SJSA1 (cell line): Measurements from ENCODE around the gene GPR150. TPM values are rescaled to one million over a fixed set of nuclear protein-coding genes. Genes with fewer than 3 reads are reported as not detected.

ENCODE experiments used
- DNase-seq, 2 experiments: peaks; one replicate each; pipeline ENCODE4 v3.0.0-alpha.2; 2015 to 2020; ENCODE audit warnings: low spot score in 2 of 2, low read depth in 1 of 2
- H3K27ac ChIP-seq: fragments of 250-450 bp; sonication (Bioruptor Pico); 2 replicates; pipeline ENCODE4 v1.5.1; 2020; ENCODE audit warnings: mild to moderate bottlenecking, moderate library complexity
- H3K27me3 ChIP-seq: fragments of 250-450 bp; sonication (Bioruptor Pico); replicated peaks from 2 replicates; pipeline ENCODE4 v1.5.1; 2020; ENCODE audit warnings: mild to moderate bottlenecking, moderate library complexity
- H3K36me3 ChIP-seq: fragments of 250-450 bp; sonication (Bioruptor Pico); 2 replicates; pipeline ENCODE4 v1.5.1; 2020; ENCODE audit warnings: mild to moderate bottlenecking
- H3K4me1 ChIP-seq: fragments of 250-450 bp; sonication (Bioruptor Pico); replicated peaks from 2 replicates; pipeline ENCODE4 v1.6.1; 2021; ENCODE audit warnings: mild to moderate bottlenecking
- H3K4me3 ChIP-seq: fragments of 250-450 bp; sonication (Bioruptor Pico); 2 replicates; pipeline ENCODE4 v1.5.1; 2020; ENCODE audit warnings: mild to moderate bottlenecking
- H3K9me3 ChIP-seq: fragments of 250-450 bp; sonication (Bioruptor Pico); replicated peaks from 2 replicates; pipeline ENCODE4 v1.5.1; 2020; ENCODE audit warnings: mild to moderate bottlenecking
- total RNA-seq: library from RNA; depleted of rRNA; stranded (reverse); fragments of >200 nt; shearing (Covaris generic); gene quantifications from 2 replicates; pipeline ENCODE4 v1.2.3, GENCODE V29; 2014; rRNA removed

GPR150 gene
- total RNA-seq, 1 experiment from 2014 or later = 0.18 TPM

- Histone ChIP-seq H3K4me3 (no peak overlapping the region), H3K9me3 (no peaks in the 10 kb centered on the region), H3K4me1 (peaks cover 13% of the 10 kb centered on the region), H3K27me3 (no peaks in the 10 kb centered on the region), H3K27ac (no peak overlapping the region), H3K36me3 (no peaks in the 10 kb centered on the region)
- DNase-seq = no peak
Measured at GRCh38 chr5:95670568-95670967, 50.7 kb downstream of the GPR150 start.

Other genes starting within 250 kb of the GPR150 start
- gene FAM81B, start 228.7 kb upstream of the GPR150 start, total RNA-seq = not detected in 2 replicates
- gene SKIC3, start 65.1 kb upstream of the GPR150 start, total RNA-seq = 74.7 and 94.6 TPM in 2 replicates
- 16.5 and 18.9 TPM in 2 replicates for gene ARSK, start 65.0 kb upstream of the GPR150 start, total RNA-seq
- 0.72 and 1.7 TPM in 2 replicates for gene RFESD, start 26.7 kb downstream of the GPR150 start, total RNA-seq
- 0.56 and 1.4 TPM in 2 replicates for gene SPATA9, start 62.9 kb downstream of the GPR150 start, total RNA-seq
- gene RHOBTB3, start 111.2 kb downstream of the GPR150 start, total RNA-seq = 121 and 175 TPM in 2 replicates
- gene GLRX, start 202.6 kb downstream of the GPR150 start, total RNA-seq = 18.1 and 60.3 TPM in 2 replicates